HEK293 (cell line): ENCODE data around the gene PEX6.

Source experiments
- BCL6B ChIP-seq: fragments of 450-650 bp; formaldehyde crosslinking; IDR thresholded peaks from 2 replicates; pipeline ENCODE4 v1.5.1; 2017; ENCODE audit warnings: missing biosample characterization, missing genetic modification characterization
- EGR2 ChIP-seq: fragments of 450-650 bp; formaldehyde crosslinking; IDR thresholded peaks from 2 replicates; pipeline ENCODE4 v1.5.1; 2016; ENCODE audit warnings: low read depth, missing biosample characterization, missing genetic modification characterization
- PATZ1 ChIP-seq: fragments of 450-650 bp; formaldehyde crosslinking; IDR thresholded peaks from 2 replicates; pipeline ENCODE4 v1.5.1; 2016; ENCODE audit warnings: missing biosample characterization, missing genetic modification characterization
- REST ChIP-seq: fragments of 450-650 bp; formaldehyde crosslinking; IDR thresholded peaks from 2 replicates; pipeline ENCODE4 v1.5.1; 2016; ENCODE audit warnings: missing biosample characterization, missing genetic modification characterization
- TCF7L2 ChIP-seq: IDR thresholded peaks from 2 replicates; pipeline ENCODE4 v1.6.1; 2011; ENCODE audit warnings: low read depth, mild to moderate bottlenecking, inconsistent platforms, low read length, moderate library complexity, borderline replicate concordance
- ZBTB20 ChIP-seq: fragments of 450-650 bp; formaldehyde crosslinking; IDR thresholded peaks from 2 replicates; pipeline ENCODE4 v1.5.1; 2016; ENCODE audit warnings: missing biosample characterization, missing genetic modification characterization
- ZBTB48 ChIP-seq: fragments of 450-650 bp; formaldehyde crosslinking; IDR thresholded peaks from 2 replicates; pipeline ENCODE4 v1.5.1; 2016; ENCODE audit warnings: missing biosample characterization, missing genetic modification characterization
- ZFP37 ChIP-seq: fragments of 450-650 bp; formaldehyde crosslinking; IDR thresholded peaks from 2 replicates; pipeline ENCODE4 v1.5.1; 2016; ENCODE audit warnings: missing biosample characterization, missing genetic modification characterization
- ZFP69B ChIP-seq: fragments of 450-650 bp; formaldehyde crosslinking; IDR thresholded peaks from 2 replicates; pipeline ENCODE4 v1.5.1; 2016; ENCODE audit warnings: missing biosample characterization, missing genetic modification characterization
- ZNF10 ChIP-seq: fragments of 450-650 bp; formaldehyde crosslinking; IDR thresholded peaks from 2 replicates; pipeline ENCODE4 v1.5.1; 2017; ENCODE audit warnings: missing biosample characterization, missing genetic modification characterization
- ZNF112 ChIP-seq: fragments of 450-650 bp; formaldehyde crosslinking; IDR thresholded peaks from 2 replicates; pipeline ENCODE4 v1.5.0; 2017; ENCODE audit warnings: missing biosample characterization, missing genetic modification characterization
- ZNF114 ChIP-seq: fragments of 450-650 bp; formaldehyde crosslinking; IDR thresholded peaks from 2 replicates; pipeline ENCODE4 v1.5.0; 2017; ENCODE audit warnings: missing biosample characterization, missing genetic modification characterization
- ZNF138 ChIP-seq: fragments of 450-650 bp; formaldehyde crosslinking; IDR thresholded peaks from 2 replicates; pipeline ENCODE4 v1.5.1; 2016; ENCODE audit warnings: missing biosample characterization, missing genetic modification characterization, borderline replicate concordance
- ZNF146 ChIP-seq: fragments of 450-650 bp; formaldehyde crosslinking; IDR thresholded peaks from 2 replicates; pipeline ENCODE4 v1.5.1; 2016; ENCODE audit warnings: missing biosample characterization, missing genetic modification characterization
- ZNF202 ChIP-seq: fragments of 450-650 bp; formaldehyde crosslinking; IDR thresholded peaks from 2 replicates; pipeline ENCODE4 v1.5.1; 2016; ENCODE audit warnings: missing biosample characterization, missing genetic modification characterization, borderline replicate concordance
- ZNF214 ChIP-seq: fragments of 450-650 bp; formaldehyde crosslinking; IDR thresholded peaks from 2 replicates; pipeline ENCODE4 v1.5.1; 2017; ENCODE audit warnings: missing biosample characterization, mild to moderate bottlenecking, missing genetic modification characterization, borderline replicate concordance
- ZNF239 ChIP-seq: fragments of 450-650 bp; formaldehyde crosslinking; IDR thresholded peaks from 2 replicates; pipeline ENCODE4 v1.5.1; 2016; ENCODE audit warnings: missing biosample characterization, missing genetic modification characterization
- ZNF266 ChIP-seq: fragments of 450-650 bp; formaldehyde crosslinking; IDR thresholded peaks from 2 replicates; pipeline ENCODE4 v1.5.1; 2016; ENCODE audit warnings: missing biosample characterization, missing genetic modification characterization, low read depth
- ZNF433 ChIP-seq: fragments of 450-650 bp; formaldehyde crosslinking; IDR thresholded peaks from 2 replicates; pipeline ENCODE4 v1.5.1; 2016; ENCODE audit warnings: missing biosample characterization, missing genetic modification characterization, low read depth
- ZNF521 ChIP-seq: fragments of 450-650 bp; formaldehyde crosslinking; IDR thresholded peaks from 2 replicates; pipeline ENCODE4 v1.5.1; 2017; ENCODE audit warnings: missing biosample characterization, mild to moderate bottlenecking, missing genetic modification characterization
- ZNF621 ChIP-seq: fragments of 450-650 bp; formaldehyde crosslinking; IDR thresholded peaks from 2 replicates; pipeline ENCODE4 v1.5.1; 2017; ENCODE audit warnings: missing biosample characterization, missing genetic modification characterization
- ZNF645 ChIP-seq: fragments of 450-650 bp; formaldehyde crosslinking; IDR thresholded peaks from 2 replicates; pipeline ENCODE4; 2016; ENCODE audit warnings: missing biosample characterization, missing genetic modification characterization
- ZNF747 ChIP-seq: fragments of 450-650 bp; formaldehyde crosslinking; IDR thresholded peaks from 2 replicates; pipeline ENCODE4 v1.5.1; 2016; ENCODE audit warnings: missing biosample characterization, missing genetic modification characterization
- ZSCAN23 ChIP-seq: fragments of 450-650 bp; formaldehyde crosslinking; IDR thresholded peaks from 2 replicates; pipeline ENCODE4 v1.5.1; 2016; ENCODE audit warnings: missing biosample characterization, missing genetic modification characterization
- ZSCAN5A ChIP-seq: fragments of 450-650 bp; formaldehyde crosslinking; IDR thresholded peaks from 2 replicates; pipeline ENCODE4 v1.5.1; 2016; ENCODE audit warnings: missing biosample characterization, missing genetic modification characterization
- TF ChIP-seq, protein P1 (sequence below): fragments of 450-650 bp; formaldehyde crosslinking; IDR thresholded peaks from 2 replicates; pipeline ENCODE4 v1.5.1; 2017; ENCODE audit warnings: missing biosample characterization, missing genetic modification characterization
- TF ChIP-seq, protein P2 (sequence below): fragments of 450-650 bp; formaldehyde crosslinking; IDR thresholded peaks from 2 replicates; pipeline ENCODE4 v1.5.1; 2016; ENCODE audit warnings: missing biosample characterization, missing genetic modification characterization

PEX6 gene

DNA sequence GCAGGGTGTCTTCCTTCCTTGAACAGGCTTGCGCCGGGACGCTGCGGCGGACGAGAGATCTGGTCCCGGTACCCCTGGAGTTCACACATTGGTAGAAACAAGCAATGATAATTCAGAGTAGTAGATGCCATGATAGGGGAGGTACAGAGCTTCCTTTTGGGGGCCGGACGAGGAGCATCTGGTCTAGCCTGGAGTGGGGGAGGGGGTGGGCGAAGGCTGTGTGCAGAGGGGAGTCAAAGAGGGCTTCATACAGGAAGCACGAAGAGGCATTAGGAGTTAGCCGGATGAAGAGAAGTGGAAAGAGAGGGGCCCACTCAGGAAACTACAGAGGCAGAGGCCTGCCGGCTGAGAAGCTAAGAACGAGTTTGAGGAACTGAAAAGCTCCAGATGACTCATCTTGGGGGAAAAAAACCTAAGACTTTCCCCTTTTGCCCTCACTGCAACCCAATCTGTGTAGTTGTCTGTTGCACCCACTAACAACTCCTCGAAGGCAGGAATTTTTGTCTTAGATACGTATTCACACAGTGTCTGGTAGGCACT is 49.1 kb downstream of the PEX6 start (continued):
- no peak for TF ChIP-seq ZNF521 (tag by site-specific recombination)
- TF ChIP-seq ZNF146 (tag by site-specific recombination) = no peak
- peak; percentile 87 for TF ChIP-seq ZBTB20 (tag by site-specific recombination)
- no peak for TF ChIP-seq ZNF214 (tag by site-specific recombination)
- TF ChIP-seq, protein P1, sequence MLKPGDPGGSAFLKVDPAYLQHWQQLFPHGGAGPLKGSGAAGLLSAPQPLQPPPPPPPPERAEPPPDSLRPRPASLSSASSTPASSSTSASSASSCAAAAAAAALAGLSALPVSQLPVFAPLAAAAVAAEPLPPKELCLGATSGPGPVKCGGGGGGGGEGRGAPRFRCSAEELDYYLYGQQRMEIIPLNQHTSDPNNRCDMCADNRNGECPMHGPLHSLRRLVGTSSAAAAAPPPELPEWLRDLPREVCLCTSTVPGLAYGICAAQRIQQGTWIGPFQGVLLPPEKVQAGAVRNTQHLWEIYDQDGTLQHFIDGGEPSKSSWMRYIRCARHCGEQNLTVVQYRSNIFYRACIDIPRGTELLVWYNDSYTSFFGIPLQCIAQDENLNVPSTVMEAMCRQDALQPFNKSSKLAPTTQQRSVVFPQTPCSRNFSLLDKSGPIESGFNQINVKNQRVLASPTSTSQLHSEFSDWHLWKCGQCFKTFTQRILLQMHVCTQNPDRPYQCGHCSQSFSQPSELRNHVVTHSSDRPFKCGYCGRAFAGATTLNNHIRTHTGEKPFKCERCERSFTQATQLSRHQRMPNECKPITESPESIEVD = no peak
- TF ChIP-seq ZNF645 (tag by site-specific recombination) = no peak
- no peak for TF ChIP-seq REST (tag by site-specific recombination)
- TF ChIP-seq ZNF202 (tag by site-specific recombination) = no peak
- TF ChIP-seq ZNF747 (tag by site-specific recombination) = no peak
- no peak for TF ChIP-seq ZBTB48 (tag by site-specific recombination)
- TF ChIP-seq ZNF621 = no peak
- TF ChIP-seq ZNF112 (tag by site-specific recombination) = no peak
- TF ChIP-seq ZFP37 (tag by site-specific recombination) = 0 out of 2 replicates have a peak, but pooled peaks have one; percentile 13
- TF ChIP-seq, protein P2, sequence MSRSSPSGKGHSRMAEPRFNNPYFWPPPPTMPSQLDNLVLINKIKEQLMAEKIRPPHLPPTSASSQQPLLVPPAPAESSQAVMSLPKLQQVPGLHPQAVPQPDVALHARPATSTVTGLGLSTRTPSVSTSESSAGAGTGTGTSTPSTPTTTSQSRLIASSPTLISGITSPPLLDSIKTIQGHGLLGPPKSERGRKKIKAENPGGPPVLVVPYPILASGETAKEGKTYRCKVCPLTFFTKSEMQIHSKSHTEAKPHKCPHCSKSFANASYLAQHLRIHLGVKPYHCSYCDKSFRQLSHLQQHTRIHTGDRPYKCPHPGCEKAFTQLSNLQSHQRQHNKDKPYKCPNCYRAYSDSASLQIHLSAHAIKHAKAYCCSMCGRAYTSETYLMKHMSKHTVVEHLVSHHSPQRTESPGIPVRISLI (tag by site-specific recombination) = 0 out of 2 replicates have a peak, but pooled peaks have one; percentile 35
- TF ChIP-seq ZSCAN23 (tag by site-specific recombination) = no peak
- peak; percentile 98 for TF ChIP-seq ZFP69B (tag by site-specific recombination)
- no peak for TF ChIP-seq ZNF114 (tag by site-specific recombination)
- no peak for TF ChIP-seq ZSCAN5A (tag by site-specific recombination)
- TF ChIP-seq ZNF138 = no peak
- TF ChIP-seq ZNF239 = no peak
- TF ChIP-seq BCL6B (tag by site-specific recombination) = 0 out of 2 replicates have a peak, but pooled peaks have one; percentile 25
- TF ChIP-seq ZNF433 = no peak
- no peak for TF ChIP-seq EGR2
- TF ChIP-seq ZNF266 = no peak
- TF ChIP-seq PATZ1 (tag by site-specific recombination) = peak; percentile 61; the same call in 1 of the 2 replicates
- no peak; the same call in 1 of the 2 replicates for TF ChIP-seq TCF7L2
- no peak for TF ChIP-seq ZNF10
